Measurements from ENCODE around the gene SLC39A11.

GRCh38 chr17:73072219-73072962 lies 20.1 kb downstream of the SLC39A11 start:
- TF ChIP-seq EZH2 (IDR thresholded peaks at IDR 0.05; ENCODE audit: borderline replicate concordance, low read depth, low read length, poor library complexity, severe bottlenecking) (no peak), CTCF (conservative IDR thresholded peaks at IDR 0.05; ENCODE audit: low read depth, low read length) (no peak)
